GM19023 (cell line): Measurements from ENCODE around the gene NAB1.
"Not testable (repeated sequence)": the region's sequence is repeated elsewhere in the genome, so short reads cannot be mapped to it uniquely, and the experiment has no call there.

Source experiments
- ATAC-seq: cut with Tn5 transposase; IDR thresholded peaks from one replicate; pipeline ENCODE4 v1.9.1; 2021; ENCODE audit warnings: mild to moderate bottlenecking, moderate library complexity; ENCODE audit not compliant: unreplicated experiment

NAB1 gene, protein sequence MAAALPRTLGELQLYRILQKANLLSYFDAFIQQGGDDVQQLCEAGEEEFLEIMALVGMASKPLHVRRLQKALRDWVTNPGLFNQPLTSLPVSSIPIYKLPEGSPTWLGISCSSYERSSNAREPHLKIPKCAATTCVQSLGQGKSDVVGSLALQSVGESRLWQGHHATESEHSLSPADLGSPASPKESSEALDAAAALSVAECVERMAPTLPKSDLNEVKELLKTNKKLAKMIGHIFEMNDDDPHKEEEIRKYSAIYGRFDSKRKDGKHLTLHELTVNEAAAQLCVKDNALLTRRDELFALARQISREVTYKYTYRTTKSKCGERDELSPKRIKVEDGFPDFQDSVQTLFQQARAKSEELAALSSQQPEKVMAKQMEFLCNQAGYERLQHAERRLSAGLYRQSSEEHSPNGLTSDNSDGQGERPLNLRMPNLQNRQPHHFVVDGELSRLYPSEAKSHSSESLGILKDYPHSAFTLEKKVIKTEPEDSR

DNA sequence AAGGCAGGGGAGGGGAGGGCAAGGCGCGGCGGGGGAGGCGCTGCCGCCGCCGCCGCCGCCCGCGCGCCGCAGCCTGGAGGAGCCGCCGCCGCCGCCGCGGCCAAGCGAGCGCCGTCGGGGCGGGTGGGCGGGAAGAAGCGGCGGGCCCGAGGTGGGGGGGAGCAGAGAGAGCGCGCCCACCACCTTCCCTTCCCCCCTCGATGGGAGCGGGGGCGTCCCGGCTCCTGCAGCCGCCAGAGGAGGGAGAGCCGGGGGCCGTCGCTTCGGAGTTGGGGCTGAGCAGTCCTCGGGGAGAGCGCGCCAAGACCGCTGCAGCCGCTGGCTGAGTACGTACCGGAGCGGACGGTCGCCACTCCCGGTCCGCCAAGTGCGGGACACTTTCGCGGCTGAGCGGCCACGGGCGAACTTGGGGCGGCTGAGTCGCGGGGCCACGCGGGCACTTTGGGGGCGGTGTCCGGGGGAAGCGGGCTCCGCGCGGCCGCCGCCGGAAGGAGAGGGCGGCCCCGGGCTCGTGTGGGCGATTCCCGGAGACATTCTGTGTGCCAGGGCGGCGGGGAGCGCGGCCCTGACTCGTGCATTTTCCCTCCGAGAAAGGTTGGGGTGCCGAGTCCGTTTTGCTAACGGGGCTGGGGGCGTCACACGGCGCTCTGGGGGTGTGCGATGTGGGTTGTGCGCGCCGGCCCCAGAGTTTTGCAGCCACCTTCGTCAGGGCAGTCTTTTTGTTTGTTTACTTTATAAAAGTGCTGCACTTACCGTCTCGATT is at the start of gene NAB1:
Gene NAB1 (plus strand): TSS at position 49 of the 763 bp plus-strand sequence. CDS start 10,094 bp downstream, outside the sequence.
- ATAC-seq = peak; percentile 48

DNA sequence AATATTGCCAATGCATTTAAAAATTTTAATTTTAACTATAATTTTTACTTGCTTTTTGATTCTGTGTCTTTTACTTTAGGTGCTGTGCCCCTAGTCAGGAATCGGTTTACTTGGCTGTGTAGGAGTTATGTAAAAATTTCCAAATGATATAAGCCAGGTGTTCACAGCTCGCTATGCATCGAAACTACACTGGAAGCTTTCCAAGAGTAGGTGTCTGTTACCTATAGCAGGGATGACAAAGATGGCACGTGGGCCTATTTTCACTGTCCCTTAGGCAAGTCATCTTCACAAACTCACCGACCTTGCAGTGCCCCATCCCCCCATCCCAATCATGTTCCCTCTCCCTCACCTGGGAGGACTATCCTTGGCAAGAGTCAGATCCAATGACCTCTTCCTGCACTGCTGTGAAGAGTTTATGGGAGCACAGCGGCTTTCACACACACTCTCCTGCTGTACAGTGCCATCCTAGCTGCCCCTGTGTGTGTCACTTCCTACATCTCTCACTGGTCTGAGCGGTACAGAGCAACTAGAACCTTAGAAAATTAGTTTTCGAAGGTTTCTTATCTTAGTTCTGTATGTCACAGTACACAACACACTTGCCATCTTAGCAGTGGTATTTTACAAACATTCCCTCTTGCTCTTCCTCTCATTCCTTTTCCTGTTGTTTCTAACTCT is 49.2 kb upstream of the NAB1 start:
- ATAC-seq = no peak

DNA sequence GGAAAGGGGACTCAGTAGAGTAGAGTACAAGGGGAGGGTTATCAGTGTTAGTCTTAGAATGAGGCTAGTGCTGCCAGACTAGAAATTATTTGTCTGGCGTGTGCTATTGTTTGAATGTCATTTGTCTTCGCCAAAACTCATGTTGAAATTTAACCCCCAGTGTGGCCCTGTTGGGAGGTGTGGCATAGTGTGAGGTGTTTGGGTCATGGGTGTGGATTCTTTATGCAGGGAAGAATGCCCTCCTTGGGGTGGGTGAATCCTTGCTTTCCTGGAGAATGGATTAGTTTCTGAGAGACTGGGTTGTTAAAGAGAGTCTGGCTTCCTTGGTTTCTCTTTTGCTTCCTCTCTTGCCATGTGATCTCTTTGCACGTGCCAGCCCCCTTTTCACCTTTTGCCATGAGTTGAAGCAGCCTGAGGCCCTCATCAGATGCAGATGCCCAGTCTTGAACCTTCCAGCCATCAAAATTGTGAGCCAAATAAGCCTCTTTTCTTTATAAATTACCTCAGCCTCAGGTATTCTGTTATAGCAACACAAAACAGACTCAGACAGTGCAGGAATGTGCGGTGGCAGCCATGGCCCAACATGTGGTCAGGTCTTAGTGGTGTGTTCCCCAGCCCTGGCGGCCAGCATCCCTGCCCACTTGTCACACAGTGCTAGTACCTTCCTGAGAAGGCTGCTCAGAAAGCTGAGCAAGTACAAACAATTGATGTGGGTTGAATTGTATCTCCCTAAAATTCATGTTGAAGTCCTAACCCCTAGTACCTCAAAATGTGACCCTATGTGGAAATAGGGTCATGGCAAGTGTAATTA is 48.4 kb upstream of the NAB1 start:
- no peak for ATAC-seq

DNA sequence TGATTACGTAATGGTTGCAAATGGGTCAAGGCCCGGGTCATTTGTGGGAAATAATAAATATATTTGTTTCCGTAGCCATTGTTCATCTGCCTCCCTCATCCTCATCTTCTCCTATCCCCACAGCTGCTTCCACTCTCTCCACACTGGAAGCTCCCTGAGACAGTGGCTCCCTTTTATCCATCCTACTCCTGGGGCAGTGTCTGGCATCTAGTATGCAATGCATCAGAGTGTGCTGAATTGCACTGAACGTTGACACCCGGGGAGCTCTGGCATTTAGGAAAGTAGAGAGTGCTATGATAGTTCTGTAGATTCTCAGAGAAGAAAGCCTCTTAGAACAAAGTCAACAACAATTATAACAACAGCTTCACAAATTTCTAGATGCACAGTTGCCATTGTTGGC is 45.5 kb upstream of the NAB1 start:
- no peak for ATAC-seq

DNA sequence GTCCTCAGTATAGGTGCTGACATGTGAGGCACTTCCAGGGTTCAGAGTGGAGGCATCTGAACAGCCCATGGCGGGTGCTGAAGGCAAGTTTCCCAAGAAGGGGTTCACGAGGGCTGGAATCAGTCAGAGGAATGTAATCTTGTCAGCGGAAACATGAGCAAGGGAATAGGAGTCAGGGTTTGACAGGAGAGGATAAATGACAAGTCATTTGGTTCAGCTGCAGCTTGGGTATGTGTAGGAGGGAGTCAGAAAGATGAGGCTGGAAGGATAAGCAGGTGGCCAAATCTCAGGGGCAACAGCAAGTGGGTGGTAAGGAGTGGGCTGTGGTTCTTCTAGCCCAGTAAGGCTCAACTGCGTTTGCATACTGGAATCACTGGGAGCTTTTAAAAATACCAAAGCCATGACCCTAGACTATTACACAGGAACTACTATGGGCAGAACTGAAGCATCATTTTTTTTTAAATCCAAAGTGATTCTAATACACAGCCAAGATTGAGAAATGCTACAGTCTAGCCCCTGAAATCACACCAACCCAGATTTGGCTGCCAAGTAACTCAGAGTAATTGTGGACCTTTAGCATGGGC is 41.8 kb upstream of the NAB1 start:
- ATAC-seq = no peak

DNA sequence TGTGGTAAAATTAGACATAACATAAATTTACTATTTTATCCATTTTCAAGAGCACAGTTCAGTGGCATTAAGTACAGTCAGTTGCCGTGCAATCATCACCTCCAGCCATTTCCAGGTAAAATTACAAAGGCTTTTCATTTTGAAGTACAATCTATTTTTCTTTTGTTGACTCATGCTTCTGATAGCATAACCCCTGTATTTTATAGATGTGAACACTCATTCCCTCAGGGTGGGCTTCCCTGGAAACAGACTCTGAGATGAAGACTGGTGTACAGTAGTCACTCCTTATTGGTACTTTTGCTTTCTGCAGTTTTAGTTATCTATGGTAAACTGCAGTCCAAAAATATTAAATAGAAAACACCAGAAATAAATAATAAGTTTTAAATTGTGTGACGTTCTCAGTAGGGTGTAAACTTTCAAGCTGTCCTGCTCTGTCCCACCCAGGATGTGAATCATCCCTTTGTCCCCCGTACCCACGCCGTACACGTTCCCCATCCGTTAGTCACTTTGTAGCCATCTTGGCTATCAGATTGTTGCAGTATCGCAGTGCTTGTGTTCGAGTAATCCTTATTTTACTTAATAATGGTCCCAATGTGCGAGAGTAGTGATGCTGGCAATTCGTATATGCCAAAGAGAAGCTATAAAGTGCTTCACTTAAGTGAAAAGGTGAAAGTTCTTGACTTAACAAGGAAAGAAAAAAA is 41.1 kb upstream of the NAB1 start:
- ATAC-seq = no peak

DNA sequence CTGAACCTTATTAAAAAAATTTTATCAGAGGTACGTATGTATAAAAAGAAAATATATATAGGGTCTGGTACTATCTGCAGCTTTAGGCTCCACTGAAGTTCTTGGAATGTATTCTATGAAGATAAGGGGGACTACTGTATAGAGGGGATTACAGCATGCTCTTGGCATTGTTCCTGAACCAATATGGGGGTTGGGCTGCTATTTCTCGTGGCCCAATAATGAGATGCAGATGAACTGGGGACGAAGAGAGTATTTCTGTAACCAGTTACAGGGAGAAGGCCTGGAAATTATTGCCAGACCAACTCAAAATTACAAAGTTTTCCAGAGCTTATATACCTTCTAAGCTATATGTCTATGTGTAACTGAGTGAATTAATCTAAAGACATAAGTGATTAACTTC is 40.0 kb upstream of the NAB1 start:
- not testable (repeated sequence) for ATAC-seq

DNA sequence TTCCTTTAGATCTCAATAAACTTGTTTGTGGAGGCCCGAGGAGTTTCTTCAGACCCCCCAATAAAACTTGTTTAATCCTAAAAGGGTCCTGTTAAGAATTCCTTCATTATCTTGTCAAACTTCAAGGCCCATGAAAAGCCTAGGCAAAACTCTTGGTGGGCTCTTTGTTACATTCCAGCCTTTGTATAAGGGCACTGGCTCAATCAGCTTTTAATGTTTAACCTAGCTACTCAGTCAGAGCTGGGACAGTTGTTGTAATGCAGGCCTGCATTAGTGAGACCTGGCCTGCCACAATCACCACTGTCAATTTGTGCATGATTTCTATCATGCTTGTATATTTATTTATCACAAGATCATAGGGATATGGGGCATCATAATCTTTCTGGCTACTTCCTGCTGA is 39.5 kb upstream of the NAB1 start:
- not testable (repeated sequence) for ATAC-seq

DNA sequence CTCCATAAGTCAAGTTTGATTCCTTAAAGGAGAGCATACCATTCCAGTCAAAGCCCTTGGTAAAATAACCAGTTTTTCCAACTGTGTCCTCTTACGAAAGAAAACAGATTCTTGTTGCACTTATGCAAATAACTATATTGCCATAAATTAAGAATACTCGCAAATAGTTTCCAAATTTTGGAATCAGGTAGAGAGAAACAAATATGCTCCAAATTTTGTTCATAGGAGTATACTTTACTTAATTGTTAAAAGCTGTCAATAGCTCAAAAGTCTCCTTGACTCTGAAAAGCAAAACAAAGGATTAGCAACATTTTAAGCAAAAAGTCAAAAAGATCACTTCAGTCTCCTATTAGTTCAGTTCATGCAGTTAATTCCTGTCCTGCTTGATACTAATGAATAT is 38.4 kb upstream of the NAB1 start:
- not testable (repeated sequence) for ATAC-seq

DNA sequence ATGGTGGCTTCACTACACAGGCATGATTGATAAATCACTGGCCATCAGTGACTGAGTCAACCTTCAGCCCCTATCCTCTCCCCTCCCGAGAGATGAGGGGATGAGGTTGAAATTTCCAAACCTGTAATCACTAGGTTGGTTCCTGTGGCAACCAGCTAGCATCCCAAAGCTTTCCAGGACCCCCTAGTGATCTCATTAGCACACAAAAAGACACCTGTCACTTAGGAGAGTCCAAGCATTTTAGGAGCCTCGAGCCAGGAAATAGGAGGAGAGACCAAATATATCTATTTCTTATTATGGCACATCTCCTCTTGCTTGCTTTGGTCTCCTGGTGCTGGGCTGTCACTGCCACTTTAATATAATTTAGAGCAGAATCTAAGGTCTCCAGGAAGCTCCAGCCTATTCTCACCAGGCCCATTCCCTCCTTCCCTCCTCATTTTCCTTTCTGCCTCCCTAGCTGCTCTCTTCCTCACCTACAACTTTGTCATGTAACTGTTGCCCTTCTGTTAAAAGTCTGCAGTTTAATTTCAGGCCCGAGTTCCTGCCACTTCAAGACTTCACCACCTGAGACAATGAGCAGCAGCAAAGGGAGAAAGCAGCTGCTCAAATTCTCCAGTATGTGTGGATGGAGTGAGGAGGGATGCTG is 33.2 kb upstream of the NAB1 start:
- ATAC-seq = no peak

DNA sequence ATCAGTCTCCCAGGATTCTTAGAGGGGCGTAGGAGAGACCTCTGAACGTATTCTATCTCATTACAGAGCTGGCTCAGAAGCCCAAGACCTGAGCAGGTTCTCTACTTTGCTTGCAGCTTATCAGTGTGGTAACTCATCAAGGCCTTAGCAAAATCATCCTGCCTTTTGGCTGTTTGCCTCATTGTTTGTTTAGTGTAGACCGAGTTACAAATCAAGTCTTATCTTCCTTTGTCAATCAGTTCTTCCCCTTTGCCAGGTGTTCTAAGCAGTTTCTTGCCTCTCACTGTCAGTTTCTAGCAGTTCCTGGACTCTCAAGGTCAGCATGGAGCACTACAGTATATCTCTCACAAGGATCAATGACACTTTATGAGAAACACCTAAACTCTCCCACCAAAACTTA is 30.9 kb upstream of the NAB1 start:
- no peak for ATAC-seq

DNA sequence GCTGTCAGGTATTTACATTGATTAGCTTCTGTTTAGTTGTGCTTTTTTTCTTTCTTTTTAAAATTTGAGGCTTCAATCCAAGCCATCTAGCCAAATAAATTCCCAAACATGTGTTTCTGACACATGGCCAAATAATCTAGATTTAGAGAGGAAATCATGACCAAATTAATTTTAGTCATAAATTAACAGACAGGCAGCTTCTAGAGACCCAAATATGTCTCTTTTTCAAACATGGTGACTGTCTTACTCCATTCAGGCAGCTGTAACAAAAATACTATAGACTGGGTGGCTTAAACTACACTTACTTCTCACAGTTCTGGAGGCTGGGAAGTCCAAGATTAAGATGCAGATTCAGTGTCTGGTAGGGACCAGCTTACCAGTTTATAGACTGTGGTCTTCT is 23.2 kb upstream of the NAB1 start:
- ATAC-seq = no peak

DNA sequence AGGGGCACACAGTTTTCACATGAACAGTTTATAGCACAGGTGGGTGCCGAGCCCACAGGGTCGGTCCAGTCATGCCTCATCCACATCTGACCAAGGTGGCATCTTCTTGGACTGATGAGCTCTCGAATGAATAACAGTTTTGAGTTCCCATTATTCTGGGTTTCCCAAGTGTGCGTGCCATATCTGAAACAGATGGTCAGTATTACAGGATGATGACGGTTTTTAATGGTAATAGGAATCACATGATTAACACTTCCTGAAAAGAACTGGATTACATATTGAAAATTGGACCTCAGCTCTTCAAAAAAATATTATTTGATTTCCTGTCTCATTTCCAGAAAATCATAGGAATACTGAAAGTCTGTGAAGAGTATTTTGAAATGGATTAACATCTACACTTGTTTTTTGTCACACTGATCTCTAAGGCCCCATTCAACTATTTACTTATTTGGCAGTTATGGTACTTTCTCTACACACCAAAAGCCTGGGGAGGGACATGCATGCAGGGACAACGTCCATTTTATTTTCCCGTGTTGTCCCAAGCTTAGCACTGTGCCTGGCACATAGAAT is 22.2 kb upstream of the NAB1 start:
- no peak for ATAC-seq

DNA sequence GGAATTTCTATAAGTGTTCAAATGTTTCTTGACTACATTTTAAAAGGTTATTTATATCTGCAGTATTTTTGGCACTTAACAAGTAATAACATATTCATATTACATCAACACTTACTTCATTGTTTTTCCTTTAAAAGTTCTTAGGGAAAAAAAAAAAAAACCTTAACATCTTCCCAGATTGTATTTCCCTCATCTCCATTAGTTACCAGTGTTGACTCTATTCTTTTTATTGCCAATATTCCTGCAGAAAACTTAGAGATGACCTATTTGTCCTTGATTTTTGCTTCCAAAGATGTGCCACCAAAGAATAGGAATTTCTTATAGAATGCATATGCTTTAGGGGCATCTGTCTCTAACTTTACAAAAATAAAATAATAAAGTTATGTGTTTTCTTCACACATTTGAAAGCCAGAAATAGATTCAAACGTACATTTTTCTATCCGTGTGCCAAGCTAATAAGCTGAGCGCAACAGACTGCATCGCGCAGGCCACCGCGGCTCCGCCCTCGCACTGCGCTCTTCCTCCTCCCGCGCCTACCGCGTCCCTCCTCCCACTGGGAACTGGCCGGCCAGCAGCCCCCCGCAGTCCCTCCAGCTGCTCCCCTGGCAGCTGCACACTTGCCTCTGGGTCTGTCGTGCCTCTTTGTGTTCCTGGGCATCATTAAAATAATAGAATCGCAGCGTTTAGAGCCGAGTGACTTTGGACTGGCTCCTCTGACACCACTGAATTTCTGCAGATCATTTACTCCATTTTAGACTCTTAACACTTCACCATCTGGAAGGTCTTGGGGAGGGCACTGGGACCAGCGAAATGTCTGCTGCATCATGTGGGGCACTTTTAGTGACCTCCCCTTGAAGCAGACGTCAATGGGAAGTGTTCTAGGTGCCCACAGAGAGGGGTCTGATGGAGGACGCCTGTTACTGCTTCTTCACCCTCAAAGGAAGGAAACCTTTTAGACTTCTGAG is 21.2 kb upstream of the NAB1 start:
- ATAC-seq = peak; percentile 87

DNA sequence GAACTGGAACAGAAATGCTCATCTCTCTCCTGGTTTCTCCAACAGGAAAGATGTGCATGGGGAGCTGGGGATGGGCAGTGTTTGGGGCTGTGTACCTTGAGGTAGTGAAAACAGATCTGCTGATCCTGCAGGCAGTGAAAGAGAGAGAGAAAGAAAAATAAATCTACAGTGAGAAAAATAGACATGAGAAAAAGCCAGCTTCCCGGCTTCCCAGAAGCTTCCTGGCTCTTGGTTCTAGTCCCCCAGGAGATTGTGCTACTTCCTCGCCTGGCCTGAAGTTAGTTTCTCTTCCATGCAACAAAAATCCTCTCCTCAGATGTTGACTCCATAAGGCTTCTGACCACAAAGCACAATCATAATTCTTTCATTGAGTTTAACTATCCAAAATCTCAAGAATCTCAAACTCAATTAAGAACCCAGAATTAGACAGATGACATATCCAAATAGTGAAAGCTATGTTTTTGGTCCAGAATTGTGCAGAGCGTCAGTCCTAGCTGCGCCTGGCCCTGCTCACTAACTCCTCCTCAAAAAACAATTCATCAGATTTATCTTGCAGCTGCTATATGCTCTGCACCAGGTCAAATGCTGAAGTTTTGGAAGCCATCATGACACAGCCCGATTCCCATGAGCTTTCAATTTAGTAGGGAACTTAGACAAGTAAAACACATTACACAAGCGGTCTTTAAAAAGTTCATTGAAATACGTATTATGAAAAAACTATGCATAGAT is 20.1 kb upstream of the NAB1 start:
- no peak for ATAC-seq

DNA sequence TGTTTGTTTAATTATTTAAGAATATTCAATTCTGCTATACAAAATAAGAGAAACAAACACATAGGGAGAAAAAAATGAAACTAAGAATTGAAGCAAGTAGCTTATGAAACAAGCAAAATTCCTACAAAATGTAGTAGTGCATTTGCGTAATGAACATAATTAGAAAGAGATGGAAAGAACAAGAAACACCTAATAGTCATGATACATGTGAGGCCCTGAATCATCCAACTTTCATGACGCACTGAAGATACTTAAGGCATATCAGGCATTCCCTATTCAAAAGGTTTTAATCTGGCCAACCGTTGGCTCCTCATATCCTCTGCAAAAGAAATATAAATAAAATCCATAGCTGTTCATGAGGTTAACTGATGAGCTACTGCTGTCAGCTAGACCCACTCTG is 14.5 kb upstream of the NAB1 start:
- no peak for ATAC-seq

DNA sequence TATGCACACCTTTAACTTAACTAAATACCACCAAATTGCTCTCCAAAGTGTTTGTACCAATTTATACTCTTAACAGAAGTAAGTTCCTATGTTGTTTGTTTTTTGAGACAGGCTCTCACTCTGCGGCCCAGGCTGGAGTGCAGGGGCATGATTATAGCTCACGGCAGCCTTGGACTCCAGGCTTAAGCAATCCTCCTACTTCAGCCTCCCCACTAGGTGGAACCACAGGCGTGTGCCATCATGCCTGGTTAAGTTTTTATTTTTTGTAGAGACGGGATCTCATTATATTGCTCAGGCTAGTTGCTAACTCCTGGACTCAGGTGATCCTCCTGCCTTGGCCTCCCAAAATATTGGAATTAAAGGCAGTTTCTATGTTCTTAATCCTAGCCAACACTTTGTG is 13.1 kb upstream of the NAB1 start:
- ATAC-seq = no peak
